NOMO-1 treated with DMSO at 0.1 percent for 48 hours (cell line): ENCODE measurements around the gene FAM181A.
A peak's percentile ranks its signal among the peaks of the same experiment; 100 is the strongest.

Source experiments
- DNase-seq: peaks from one replicate; lab custom pipeline; 2025; ENCODE audit not compliant: unreplicated experiment; lab: John Stamatoyannopoulos, UW

The FAM181A gene

DNA sequence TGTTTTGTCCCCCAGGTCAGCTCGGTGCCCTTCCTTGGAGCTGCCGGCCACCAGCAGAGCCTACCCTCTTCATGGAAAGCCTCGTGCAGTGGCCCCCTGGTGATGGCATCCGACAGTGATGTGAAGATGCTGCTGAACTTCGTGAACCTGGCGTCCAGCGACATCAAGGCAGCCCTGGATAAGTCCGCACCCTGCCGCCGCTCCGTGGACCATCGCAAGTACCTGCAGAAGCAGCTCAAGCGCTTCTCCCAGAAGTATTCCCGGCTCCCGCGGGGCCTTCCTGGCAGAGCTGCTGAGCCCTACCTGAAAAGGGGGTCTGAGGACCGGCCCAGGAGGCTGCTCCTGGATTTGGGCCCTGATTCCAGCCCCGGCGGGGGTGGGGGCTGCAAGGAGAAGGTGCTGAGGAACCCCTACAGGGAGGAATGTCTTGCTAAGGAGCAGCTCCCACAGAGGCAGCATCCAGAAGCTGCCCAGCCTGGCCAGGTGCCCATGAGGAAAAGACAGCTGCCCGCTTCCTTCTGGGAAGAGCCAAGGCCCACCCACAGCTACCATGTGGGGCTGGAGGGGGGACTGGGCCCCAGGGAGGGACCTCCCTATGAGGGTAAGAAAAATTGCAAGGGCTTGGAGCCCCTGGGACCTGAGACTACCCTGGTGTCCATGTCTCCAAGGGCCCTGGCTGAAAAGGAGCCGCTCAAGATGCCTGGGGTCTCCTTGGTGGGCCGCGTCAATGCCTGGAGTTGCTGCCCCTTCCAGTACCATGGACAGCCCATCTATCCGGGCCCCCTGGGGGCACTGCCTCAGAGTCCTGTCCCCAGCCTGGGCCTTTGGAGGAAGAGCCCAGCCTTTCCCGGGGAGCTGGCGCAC is 1.3 kb downstream of the FAM181A start:
- DNase-seq: no peak

DNA sequence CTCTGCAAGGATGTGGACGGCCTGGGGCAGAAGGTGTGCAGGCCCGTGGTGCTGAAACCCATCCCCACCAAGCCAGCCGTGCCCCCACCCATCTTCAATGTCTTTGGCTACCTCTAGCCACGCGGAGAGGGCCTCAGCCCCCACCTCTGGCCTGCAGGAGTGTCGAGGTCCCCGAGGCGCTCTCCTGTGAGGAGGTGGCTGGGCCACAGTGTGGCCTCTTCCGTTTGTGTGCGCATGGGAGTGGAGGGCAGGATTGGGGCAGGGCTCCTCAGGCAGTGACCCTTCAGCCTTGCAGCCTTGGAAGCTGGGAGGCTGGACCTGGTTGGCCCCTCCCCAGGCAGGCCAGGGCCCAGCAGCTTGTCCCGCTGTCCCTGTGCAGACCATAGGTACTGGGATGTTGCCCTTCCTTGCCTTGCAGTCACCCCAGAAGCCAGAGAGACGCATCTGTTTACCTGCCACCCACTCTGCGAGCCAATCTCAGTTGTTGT is 1.9 kb downstream of the FAM181A start:
- no peak for DNase-seq

DNA sequence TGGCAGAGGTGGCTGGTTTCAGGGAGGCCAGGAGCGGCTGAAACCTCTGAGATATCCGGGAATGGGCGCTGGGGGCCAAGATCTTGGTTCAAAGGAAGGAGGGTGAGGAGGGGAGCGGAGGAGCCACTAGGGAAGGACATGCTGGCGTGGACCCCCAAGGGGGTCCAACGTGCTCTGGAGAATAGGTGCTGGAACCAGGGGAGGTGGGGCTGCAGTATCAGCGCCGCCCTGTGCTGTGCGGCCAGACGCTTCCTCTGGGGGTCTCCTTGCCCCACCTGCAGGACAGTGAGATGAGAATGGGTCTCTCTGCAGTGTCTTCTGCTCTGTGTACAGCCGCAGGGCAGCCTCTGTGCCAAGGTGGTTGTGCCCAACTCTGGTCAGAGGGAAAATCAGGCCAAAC is 2.5 kb downstream of the FAM181A start:
- no peak for DNase-seq

DNA sequence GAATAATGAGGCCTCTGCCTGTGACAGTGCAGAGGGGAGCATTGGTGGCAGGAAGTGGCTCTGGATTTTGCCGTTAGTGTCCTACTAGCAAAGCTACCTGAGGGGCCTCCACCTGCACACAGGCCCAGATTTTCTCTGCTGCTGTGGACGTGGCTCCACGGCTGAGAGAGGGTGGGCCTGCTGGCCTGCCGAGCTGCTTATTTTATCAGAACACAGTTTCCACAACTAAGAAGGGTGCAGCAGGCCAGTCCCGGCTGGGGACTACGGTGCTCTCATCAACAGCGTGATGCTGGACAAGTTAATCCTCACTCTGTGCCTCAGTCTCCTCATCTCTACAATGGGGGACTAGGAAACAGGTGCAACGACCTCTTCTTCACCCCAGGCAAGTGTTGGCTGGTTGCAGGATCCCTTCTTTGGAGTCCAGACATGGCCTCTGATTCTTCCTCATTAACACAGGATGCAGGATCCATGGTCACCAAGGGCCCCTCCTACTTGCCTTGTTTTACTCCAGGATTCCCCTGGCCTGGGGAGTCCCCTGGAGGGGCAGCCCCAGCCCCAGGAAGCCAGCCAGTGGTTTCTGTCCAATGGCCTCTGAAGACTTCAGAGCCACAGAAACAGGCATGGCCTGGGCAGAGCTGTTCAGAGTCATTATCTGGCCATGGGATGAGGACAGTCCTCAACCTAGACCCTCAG is 3.3 kb downstream of the FAM181A start:
- no peak for DNase-seq

DNA sequence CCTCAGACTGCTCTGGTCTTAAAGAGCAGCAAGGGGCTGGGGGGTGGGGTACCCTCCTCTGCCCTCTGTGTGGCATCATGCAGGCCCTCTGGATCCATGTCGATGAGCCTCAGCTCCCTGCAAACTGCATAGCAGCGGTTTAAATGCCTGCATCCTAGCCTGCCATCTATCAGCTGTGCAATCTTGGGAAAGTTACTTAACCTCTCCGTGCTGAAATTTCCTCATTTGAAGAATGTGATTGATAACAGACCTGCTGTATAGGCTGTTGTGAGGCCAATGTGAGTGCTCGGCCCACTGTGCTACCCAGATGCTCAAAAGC is 3.8 kb downstream of the FAM181A start:
- DNase-seq: no peak

DNA sequence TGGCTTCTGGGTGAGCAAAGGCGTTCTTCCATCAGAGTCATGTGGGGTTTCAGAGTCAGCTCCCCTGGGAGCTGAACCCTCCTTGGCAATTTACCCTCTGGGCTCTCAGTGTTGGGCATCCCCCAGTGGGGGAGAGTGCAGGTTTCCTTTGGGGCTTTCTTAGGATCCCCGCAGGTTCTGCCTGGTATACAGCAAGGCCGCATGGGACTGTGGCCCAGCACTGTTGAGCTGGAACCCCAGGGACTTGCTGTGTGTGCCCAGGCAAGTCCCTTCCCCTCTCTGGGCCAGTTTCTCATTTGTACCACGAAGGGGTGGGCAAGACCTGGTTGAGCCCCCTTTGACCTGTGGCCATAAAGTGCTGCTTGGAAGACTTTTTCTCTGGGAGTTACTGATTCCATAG is 5.5 kb downstream of the FAM181A start:
- no peak for DNase-seq

DNA sequence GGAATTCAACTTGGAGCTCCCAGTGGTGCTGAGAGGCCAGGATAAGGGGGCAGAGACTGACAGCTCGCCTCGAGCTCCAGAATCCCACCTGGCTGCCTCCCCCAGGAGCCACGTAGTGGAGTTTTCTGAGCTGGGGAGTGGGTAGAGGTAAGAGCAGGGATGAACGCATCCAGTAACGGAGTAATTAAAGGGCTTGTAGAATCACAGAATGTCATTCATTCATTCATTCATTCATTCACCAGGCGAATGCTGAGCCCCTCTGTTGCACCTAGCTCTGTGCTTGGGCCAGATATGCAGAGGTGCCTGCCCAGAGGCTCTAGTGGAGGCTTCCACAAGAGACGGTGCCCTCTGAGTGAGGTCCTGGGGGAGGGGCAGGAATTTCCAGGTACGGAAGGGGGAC is 8.1 kb downstream of the FAM181A start:
- DNase-seq: no peak

DNA sequence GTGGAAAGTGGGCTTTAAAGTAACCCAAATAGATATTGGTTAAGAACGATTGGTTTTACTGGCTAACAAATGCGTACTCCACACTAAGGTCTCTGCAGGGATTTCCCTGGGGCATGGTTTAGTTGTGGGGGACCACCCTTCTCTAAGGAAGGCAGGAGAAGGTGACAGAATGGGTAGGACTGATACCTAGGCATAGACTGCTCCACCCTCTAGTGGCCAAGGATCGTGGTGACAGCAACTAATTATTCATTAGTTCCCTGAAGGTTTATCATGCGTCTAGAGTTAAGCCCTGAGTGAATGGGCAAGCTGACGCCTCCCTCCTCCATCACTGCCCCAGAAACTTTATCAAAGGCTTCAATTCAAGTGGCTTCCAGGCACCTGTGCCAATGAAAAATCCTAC is 9.1 kb downstream of the FAM181A start:
- DNase-seq: no peak

DNA sequence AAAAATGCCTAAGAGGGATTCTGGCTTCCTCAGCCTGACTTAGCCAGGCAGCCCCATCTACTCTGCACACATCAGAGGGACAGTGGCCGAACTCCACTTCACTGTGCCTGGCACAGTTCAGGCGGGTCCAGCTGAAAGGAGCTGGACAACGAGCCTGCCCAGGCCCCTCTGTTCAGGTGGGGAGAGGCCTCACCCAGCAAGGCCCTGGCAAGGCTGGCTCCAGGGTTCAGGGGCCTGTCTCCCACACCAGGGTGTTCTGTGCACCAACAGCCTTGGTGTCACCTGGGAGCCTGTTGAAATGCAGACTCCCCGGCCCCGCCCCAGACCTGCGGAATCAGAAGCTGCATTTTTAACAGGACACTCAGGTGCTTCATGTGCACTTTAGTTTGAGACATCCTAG is 9.8 kb downstream of the FAM181A start:
- DNase-seq: no peak

DNA sequence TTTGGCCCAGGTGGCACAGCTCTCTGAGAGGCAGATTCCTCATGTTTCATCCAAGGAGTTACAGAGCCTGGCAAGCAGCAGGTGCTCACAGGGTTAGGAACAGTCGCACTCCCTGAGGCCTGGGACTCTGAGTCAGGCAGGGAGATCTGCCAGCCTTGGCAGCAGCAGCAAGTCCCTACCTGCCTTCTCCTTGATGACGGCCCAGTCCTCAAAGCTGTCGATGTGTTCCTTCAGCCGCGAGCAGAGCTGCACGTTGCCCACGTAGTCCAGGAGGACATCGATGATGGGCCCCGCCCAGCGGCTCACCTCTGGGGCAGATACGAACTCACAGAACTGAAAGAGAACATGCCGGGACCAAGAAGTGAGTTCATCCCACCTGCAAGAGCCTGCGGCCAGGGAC is 10.4 kb downstream of the FAM181A start:
- DNase-seq: no peak

DNA sequence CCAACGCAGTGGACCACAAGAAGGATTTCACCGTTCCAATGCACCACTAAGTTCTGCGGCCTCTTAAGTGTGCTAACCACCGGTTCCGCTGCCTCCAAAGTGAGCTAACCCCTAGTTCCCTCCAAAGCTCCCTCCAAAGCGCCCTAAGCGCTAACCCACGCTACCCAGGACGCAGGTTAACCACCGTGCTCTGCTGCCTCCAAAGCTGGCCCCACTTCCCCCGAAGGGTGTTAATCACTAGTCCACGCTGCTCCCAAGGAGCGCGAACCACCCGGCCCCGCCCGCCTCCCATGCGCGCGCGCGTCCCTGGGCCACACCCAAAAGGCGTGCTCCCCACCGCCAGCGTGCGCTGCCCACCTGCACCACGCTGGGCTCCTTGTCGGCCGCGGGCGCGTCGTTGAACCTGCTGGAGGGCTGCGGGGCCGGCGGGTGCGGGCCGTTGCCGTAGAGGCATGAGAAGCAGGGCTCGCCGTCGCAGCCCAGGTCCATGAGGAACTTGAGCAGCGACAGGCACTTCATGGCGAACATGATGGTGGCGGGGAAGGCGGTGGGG is 11.7 kb downstream of the FAM181A start:
- DNase-seq: no peak

DNA sequence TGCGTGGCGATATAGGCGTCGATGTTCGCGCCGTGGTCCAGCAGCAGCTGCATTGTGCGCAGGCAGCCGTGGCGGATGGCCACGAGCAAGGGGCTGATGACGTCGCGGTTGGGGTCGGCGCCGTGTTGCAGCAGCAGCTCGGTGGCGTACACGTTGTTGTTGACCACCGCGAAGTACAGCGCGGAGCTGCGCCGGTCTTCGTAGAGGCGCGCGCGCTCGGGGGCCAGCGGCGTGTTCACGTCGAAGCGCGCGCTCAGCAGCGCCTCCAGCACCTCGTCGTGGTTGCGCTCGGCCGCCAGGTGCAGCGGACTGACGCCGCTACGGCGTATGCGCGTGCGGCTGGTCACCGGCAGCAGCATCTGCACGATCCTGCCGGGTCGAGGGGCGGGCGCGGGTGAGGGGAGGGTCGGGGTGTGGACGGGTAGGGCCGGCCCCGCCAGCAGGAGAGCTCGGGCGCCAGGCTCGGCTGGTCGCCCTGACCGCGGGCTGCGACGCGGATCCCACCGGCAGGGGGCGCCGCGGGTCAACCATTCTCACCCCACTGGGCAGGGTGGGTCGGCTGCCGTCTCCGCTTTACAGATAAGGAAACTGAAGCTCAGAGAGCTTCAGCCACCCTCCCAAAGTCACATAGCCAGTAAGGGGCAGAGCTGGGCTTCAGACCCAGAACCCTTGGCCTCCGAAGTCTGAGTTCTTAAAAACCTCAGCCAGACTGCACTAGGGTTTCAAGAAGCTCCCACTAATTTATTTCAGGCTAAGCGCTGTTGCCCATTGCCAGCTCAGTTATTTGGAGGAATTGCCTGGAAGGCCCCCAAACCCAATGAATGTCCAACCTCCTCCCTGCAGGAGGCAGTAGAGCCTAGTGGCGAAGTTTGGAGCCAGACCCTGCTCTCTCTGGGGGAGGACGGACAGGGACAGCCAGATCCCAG is 12.4 kb downstream of the FAM181A start:
- DNase-seq: peak; percentile 12

DNA sequence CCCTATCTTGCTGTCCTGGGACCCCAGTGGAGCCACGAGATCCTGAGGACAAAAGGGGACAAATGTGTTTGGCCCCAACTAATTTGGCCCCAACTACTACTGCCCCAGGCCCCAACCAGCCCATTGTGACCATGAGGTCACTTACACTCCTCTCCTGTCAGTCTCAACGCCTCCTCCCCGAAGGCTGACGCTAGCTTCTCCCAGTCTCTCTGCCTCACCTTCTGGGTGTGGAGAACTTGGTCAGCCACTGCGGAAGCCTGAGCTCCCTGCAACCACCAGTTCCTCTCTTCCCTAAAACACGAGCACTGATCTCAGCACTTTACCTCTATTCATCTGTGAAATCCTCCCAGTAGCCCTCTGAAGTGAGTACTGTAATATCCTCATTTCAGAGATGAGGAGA is 13.3 kb downstream of the FAM181A start:
- no peak for DNase-seq

DNA sequence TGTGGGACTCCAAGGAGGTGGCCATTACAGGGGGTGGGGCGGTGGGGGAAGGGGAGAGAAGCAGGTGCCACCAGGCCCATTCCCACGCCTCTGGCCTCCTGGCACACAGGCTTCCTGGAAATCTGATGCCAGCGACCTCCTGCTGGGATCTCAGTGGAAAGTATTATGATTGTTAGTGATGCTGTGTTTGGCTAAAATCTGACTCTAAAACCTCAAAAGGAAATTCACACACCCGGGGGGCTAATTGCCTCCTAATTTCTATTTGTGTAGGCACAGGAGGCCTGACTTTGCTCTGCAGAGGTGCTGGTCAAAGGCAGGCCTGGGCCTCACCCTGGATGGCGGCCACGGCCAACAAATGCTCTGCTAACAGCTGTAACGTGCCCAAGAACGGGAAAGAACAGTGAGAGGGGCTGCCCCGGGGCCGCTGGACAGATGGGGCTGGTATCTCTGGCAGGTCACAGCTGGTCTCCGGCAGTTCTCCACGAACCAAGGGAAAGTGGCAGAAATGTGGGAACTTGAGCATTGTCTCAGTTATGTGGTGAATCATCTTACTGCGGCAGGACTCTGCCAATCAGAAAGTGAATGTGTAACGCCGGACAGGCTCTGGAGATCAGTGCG is 14.3 kb downstream of the FAM181A start:
- DNase-seq: no peak

DNA sequence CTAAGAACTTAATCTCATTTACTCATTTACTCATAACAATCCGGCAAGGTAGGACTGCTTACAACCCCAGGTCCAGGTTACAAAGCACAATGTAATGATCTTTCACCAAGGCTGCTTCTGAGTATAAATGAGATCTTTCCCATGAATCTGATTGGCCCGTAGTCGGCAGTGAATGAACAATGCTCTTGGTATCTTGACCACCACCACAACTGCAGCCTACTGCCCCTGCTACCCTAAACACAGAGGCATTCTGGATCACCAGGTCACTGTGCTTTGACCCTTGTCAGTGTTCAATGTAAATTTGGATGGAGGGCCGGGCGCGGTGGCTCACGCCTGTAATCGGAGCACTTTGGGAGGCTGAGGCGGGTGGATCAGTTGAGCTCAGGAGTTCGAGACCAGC is 15.9 kb downstream of the FAM181A start:
- no peak for DNase-seq

DNA sequence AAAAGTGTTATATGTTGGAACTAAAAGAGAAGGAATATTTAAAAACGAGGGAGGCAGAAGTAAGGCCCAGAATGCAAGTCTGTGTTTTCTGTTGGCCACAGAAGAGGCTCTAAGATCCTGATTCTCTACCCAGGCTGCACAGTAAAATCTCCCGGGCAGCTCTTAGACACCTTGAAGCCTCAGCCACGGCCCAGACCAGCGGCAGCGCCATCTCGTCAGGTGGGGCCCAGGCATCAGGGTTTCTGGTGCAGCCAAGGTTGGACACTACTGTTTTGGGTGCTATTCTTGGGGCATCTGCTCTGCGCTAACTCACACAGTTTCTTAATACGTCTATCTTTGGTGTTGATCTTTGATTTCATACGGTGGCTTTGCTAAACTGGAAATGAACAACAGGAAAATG is 16.8 kb downstream of the FAM181A start:
- no peak for DNase-seq

DNA sequence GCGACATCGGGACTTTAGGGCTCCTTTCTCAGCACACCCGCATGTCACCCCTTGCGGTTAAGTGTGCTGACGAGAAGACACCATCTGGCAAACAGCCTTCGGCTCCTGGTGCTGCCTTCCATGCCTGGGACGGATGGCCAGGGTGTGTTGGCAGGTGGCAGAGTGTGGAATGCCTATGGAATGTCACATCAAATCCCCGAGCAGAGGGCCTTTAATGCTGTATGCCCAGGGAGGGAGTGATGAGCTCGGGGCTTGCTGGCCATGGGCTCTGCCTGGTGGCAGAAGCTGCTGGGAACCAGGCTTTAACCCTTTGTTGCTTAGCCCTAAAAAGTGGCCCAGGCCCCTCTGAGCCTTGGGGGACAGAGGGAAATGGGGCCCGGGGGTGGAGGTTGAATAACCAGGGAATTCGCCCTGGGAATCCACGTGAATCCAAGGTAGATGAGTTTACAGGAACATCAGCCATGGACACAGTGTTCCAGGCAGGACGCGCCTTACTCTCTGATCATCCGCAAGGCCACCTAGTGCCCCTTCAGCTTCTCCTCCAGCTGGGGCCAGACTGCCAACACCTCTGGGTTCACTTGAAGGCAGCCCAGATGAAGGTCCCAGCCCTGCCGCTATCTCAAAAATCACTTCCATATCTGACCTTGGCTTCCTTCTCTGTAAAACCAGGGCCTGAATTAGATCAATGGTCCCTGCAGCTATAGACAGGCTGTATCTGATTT is 17.4 kb downstream of the FAM181A start:
- DNase-seq: no peak

DNA sequence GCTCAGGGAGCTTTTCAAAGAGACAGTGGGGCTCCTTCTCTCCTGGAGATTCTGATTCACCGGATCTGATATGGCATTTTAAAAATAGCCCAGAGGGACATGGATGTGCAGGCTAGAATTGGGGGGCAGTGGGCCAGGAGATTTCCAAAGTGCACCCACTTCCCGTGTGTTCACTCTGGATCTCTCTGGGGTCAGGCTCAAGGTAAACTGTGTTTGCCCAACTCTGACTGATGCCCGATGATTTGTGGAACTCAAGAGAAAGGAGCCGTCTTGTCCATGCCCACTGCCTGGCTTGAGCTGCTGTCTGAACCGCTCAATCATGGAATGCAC is 17.9 kb downstream of the FAM181A start:
- no peak for DNase-seq

DNA sequence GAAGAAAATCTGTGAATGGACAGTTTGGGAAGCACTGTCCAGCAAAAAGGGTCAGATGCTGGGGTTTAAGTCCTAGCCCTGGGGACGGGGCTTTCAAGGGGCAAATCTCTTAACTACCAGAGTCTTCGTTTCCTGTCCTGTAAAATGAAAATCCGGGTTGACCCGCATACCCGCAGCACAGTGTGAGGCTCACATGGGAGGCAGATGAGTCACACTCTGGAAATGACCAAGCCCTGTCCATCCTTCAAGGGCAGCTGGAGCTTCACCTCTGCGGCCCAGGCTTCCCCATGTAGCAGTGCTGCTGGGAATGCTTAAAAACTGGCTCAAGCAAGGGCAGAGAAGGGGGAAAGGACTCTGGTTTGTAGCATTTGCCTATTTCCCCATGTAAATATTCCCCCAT is 19.0 kb downstream of the FAM181A start:
- DNase-seq: no peak

DNA sequence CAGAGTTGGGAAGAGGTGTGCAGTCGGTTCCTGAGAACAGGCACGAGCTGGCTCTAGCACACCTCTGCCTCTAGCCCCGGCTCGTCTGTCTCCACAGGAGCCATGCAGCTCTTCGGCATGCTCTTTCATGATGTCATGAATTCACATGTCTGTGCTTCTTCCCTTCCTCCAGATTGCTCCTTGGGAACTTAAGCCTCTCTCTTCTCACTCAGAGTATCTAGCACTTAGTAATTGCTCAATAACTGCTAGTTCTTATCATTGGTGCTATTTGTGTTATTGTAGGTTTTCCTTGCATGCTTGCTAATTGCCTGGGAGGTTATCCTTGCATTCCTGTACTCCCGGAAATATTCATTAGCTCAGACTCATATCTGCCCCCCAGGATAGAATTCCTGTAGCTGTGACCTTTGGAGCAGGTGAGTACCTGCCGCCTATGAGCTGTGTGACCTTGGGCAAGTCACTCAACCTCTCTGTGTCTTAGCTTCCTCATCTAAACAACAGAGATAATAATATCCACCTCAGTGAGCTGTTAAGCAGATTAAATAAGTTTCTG is 19.5 kb downstream of the FAM181A start:
- no peak for DNase-seq
